HepG2 (cell line): ENCODE measurements around the gene PDE1C. TPM values are rescaled to one million over a fixed set of nuclear protein-coding genes. Genes with fewer than 3 reads are reported as not detected.

Experiments
- HNRNPH1 ChIP-seq: fragments of 200-400 bp; formaldehyde crosslinking; optimal IDR thresholded peaks from 2 replicates; pipeline ENCODE3; 2017; ENCODE audit warnings: mild to moderate bottlenecking, low read depth, low read length
- JDP2 ChIP-seq: sonication (generic); formaldehyde crosslinking; IDR thresholded peaks from 2 replicates; pipeline ENCODE4 v1.8.1; 2022; ENCODE audit warnings: missing genetic modification reagents, borderline replicate concordance
- ZNF713 ChIP-seq: sonication (generic); formaldehyde crosslinking; IDR thresholded peaks from 2 replicates; pipeline ENCODE4 v1.4.0; 2020; ENCODE audit warnings: mild to moderate bottlenecking, missing genetic modification reagents
- ZNF749 ChIP-seq: sonication (generic); formaldehyde crosslinking; IDR thresholded peaks from 2 replicates; pipeline ENCODE4 v1.8.0; 2022; ENCODE audit warnings: mild to moderate bottlenecking, missing genetic modification reagents, moderate library complexity, borderline replicate concordance
- polyA plus RNA-seq, 8 experiments: library from polyadenylated mRNA; depleted of rRNA in 3 of 8; stranded (reverse) in 7 of 8; unstranded in 1 of 8; fragments of >200 nt; fragmentation: Illumina TruSeq in 4 of 8; extraction: Trizol in 4 of 8; gene quantifications; 2 replicates each; pipeline versions ENCODE4 v1.2.1 to v1.2.3, GENCODE V29; 2011 to 2016; ENCODE audit warnings: low read depth in 4 of 8, missing spikeins in 1 of 8, mixed read lengths in 1 of 8; ENCODE audit not compliant: insufficient read depth in 1 of 8
- total RNA-seq, 5 experiments: library from RNA; depleted of rRNA; stranded (reverse); fragments of >200 nt; fragmentation: Illumina TruSeq; extraction: Trizol; gene quantifications; 2 replicates each; pipeline ENCODE4 v1.2.3, GENCODE V29; 2016; ENCODE audit warnings: low read depth in 1 of 5
- TF ChIP-seq, protein P1 (sequence below): sonication (generic); formaldehyde crosslinking; IDR thresholded peaks from 2 replicates; pipeline ENCODE4 v1.9.0; 2022; ENCODE audit warnings: low read depth, missing genetic modification reagents
- TF ChIP-seq, protein P2 (sequence below): sonication (generic); formaldehyde crosslinking; IDR thresholded peaks from 2 replicates; pipeline ENCODE4 v1.4.0; 2020; ENCODE audit warnings: mild to moderate bottlenecking, missing genetic modification reagents
- TF ChIP-seq, protein P3 (sequence below): sonication (generic); formaldehyde crosslinking; IDR thresholded peaks from 2 replicates; pipeline ENCODE4 v1.4.0; 2020; ENCODE audit warnings: missing genetic modification reagents

PDE1C gene
- total and polyA plus RNA-seq, 2 of the 13 experiments (the other 11 are each of a cell fraction or from before 2014, with no cell fraction given): not detected

DNA sequence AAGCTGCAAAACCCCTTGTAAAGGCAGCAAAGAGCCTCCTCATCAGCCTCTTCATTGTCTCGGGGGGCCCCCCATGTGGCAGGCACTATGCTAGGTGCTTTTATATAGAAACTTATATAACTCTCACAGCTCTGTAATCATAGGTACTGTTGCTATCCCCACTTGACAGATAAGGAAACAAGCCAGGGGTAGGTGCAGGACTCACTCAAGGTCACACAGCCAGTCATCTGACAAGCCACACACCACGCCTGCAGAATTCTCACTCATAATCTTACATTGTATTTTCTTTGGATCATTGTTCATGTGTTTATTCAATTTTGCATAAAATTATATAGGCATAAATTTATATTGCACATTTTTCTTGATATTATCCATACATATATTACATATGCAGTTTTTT lies 217.7 kb downstream of the PDE1C start (continued):
- TF ChIP-seq, protein P1, sequence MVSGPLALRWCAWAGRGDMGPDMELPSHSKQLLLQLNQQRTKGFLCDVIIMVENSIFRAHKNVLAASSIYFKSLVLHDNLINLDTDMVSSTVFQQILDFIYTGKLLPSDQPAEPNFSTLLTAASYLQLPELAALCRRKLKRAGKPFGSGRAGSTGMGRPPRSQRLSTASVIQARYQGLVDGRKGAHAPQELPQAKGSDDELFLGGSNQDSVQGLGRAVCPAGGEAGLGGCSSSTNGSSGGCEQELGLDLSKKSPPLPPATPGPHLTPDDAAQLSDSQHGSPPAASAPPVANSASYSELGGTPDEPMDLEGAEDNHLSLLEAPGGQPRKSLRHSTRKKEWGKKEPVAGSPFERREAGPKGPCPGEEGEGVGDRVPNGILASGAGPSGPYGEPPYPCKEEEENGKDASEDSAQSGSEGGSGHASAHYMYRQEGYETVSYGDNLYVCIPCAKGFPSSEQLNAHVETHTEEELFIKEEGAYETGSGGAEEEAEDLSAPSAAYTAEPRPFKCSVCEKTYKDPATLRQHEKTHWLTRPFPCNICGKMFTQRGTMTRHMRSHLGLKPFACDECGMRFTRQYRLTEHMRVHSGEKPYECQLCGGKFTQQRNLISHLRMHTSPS: no peak
- no peak for TF ChIP-seq JDP2 (CRISPR knock-in tag)
- no peak for TF ChIP-seq HNRNPH1
- TF ChIP-seq, protein P2, sequence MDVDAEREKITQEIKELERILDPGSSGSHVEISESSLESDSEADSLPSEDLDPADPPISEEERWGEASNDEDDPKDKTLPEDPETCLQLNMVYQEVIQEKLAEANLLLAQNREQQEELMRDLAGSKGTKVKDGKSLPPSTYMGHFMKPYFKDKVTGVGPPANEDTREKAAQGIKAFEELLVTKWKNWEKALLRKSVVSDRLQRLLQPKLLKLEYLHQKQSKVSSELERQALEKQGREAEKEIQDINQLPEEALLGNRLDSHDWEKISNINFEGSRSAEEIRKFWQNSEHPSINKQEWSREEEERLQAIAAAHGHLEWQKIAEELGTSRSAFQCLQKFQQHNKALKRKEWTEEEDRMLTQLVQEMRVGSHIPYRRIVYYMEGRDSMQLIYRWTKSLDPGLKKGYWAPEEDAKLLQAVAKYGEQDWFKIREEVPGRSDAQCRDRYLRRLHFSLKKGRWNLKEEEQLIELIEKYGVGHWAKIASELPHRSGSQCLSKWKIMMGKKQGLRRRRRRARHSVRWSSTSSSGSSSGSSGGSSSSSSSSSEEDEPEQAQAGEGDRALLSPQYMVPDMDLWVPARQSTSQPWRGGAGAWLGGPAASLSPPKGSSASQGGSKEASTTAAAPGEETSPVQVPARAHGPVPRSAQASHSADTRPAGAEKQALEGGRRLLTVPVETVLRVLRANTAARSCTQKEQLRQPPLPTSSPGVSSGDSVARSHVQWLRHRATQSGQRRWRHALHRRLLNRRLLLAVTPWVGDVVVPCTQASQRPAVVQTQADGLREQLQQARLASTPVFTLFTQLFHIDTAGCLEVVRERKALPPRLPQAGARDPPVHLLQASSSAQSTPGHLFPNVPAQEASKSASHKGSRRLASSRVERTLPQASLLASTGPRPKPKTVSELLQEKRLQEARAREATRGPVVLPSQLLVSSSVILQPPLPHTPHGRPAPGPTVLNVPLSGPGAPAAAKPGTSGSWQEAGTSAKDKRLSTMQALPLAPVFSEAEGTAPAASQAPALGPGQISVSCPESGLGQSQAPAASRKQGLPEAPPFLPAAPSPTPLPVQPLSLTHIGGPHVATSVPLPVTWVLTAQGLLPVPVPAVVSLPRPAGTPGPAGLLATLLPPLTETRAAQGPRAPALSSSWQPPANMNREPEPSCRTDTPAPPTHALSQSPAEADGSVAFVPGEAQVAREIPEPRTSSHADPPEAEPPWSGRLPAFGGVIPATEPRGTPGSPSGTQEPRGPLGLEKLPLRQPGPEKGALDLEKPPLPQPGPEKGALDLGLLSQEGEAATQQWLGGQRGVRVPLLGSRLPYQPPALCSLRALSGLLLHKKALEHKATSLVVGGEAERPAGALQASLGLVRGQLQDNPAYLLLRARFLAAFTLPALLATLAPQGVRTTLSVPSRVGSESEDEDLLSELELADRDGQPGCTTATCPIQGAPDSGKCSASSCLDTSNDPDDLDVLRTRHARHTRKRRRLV (CRISPR knock-in tag): no peak
- no peak for TF ChIP-seq ZNF749
- TF ChIP-seq, protein P3, sequence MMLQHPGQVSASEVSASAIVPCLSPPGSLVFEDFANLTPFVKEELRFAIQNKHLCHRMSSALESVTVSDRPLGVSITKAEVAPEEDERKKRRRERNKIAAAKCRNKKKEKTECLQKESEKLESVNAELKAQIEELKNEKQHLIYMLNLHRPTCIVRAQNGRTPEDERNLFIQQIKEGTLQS (CRISPR knock-in tag): no peak
- no peak for TF ChIP-seq ZNF713 (CRISPR knock-in tag)
